Activated T-helper 1 cell treated with anti-CD3 and anti-CD28 coated beads, Interleukin-12 subunit alpha, Interleukin-12 subunit beta, Interleukin-2, Interleukin-4 antibody, amounts not matched to agents 30 ng/mL and 10 ng/mL and 1 ng/mL, durations not matched to agents 14 hours and 24 hours and 36 hours (primary cell): ENCODE data around the gene D2HGDH. TPM values are rescaled to one million over a fixed set of nuclear protein-coding genes. Genes with fewer than 3 reads are reported as not detected.
"Not testable (repeated sequence)": the region's sequence is repeated elsewhere in the genome, so short reads cannot be mapped to it uniquely, and the experiment has no call there.

Experiments used
- DNase-seq: peaks from one replicate; pipeline ENCODE4 v3.0.0; 2021; ENCODE audit warnings: low spot score
- H3K27ac Mint-ChIP-seq: one replicate; pipeline ENCODE4 v1.8.0; 2021; ENCODE audit warnings: mild to moderate bottlenecking, mixed read lengths
- H3K27me3 Mint-ChIP-seq: one replicate; pipeline ENCODE4 v1.8.0; 2022; ENCODE audit warnings: mild to moderate bottlenecking, moderate library complexity, mixed read lengths; ENCODE audit not compliant: insufficient read depth
- H3K36me3 Mint-ChIP-seq: one replicate; pipeline ENCODE4 v1.8.0; 2021; ENCODE audit warnings: low read depth, mixed read lengths
- H3K4me1 Mint-ChIP-seq: one replicate; pipeline ENCODE4 v1.8.0; 2021; ENCODE audit warnings: low read depth, mixed read lengths
- H3K4me3 Mint-ChIP-seq: one replicate; pipeline ENCODE4 v1.8.0; 2021; ENCODE audit warnings: mild to moderate bottlenecking, moderate library complexity, mixed read lengths
- H3K9me3 Mint-ChIP-seq: one replicate; pipeline ENCODE4 v1.8.0; 2021; ENCODE audit warnings: mixed read lengths
- intact Hi-C: fragments of 100-400 bp; cut with micrococcal nuclease; formaldehyde crosslinking; loops from one replicate; pipeline ENCODE4 v1.15.1; 2024
- total RNA-seq: library from RNA; stranded (reverse); gene quantifications from 2 replicates; pipeline ENCODE4 v1.2.3, GENCODE V29; 2022

Gene D2HGDH
- total RNA-seq, 1 donor from 2014 or later: 27.1 TPM

- DNase-seq: no peak
- H3K4me3 Mint-ChIP-seq: no peak overlapping the region
- H3K27ac Mint-ChIP-seq: peak overlapping the region; percentile 81
- H3K36me3 Mint-ChIP-seq: no peaks in the 10 kb centered on the region
- no peaks in the 10 kb centered on the region for H3K9me3 Mint-ChIP-seq
- intact Hi-C loops: loop anchor here (5.0 kb wide), 2 partner anchors 93 to 878 kb away; partner anchors contain the start of genes ATG4B and THAP4
- H3K27me3 Mint-ChIP-seq: no peaks in the 10 kb centered on the region
- H3K4me1 Mint-ChIP-seq: peaks cover 32% of the 10 kb centered on the region
Observed at GRCh38 chr2:241730671-241731293, 3.6 kb upstream of the D2HGDH start.

GRCh38 chr2:241732513-241733186 is 1.8 kb upstream of the D2HGDH start:
- peaks cover 37% of the 10 kb centered on the region for H3K4me1 Mint-ChIP-seq
- intact Hi-C loops: loop anchor here (5.0 kb wide), 2 partner anchors 95 to 880 kb away; partner anchors contain the start of genes ATG4B and THAP4
- DNase-seq: peak; percentile 61
- H3K9me3 Mint-ChIP-seq, H3K27me3 Mint-ChIP-seq, H3K4me3 Mint-ChIP-seq, H3K36me3 Mint-ChIP-seq, H3K27ac Mint-ChIP-seq: not testable (repeated sequence)

GRCh38 chr2:241733391-241734207 is 831 bp upstream of the D2HGDH start:
- H3K4me1 Mint-ChIP-seq: peaks cover 37% of the 10 kb centered on the region
- peaks cover 10% of the 10 kb centered on the region for H3K36me3 Mint-ChIP-seq
- no peaks in the 10 kb centered on the region for H3K9me3 Mint-ChIP-seq
- DNase-seq: no peak
- intact Hi-C loops: loop anchor here (1.0 to 5.0 kb wide), 11 partner anchors 31 to 881 kb away; partner anchors contain the start of genes ATG4B, DTYMK, FARP2 and HDLBP
- peak overlapping the region; percentile 68 for H3K4me3 Mint-ChIP-seq
- H3K27ac Mint-ChIP-seq: no peak overlapping the region
- peaks cover 3% of the 10 kb centered on the region for H3K27me3 Mint-ChIP-seq

GRCh38 chr2:241734208-241734466 is 293 bp upstream of the D2HGDH start:
- Mint-ChIP-seq H3K4me3 (no peak overlapping the region), H3K4me1 (peaks cover 38% of the 10 kb centered on the region), H3K27ac (no peak overlapping the region), H3K9me3 (no peaks in the 10 kb centered on the region), H3K27me3 (peaks cover 3% of the 10 kb centered on the region), H3K36me3 (peaks cover 11% of the 10 kb centered on the region)
- no peak for DNase-seq
- intact Hi-C loops: loop anchor here (1.0 to 5.0 kb wide), 11 partner anchors 32 to 882 kb away; partner anchors contain the start of genes ATG4B, DTYMK, FARP2 and HDLBP

GRCh38 chr2:241736111-241736510 is 1.7 kb downstream of the D2HGDH start:
- intact Hi-C loops: no loop called here

GRCh38 chr2:241738040-241738686 is 3.7 kb downstream of the D2HGDH start:
- peaks cover 13% of the 10 kb centered on the region for H3K36me3 Mint-ChIP-seq
- H3K4me1 Mint-ChIP-seq: peaks cover 24% of the 10 kb centered on the region
- H3K9me3 Mint-ChIP-seq: no peaks in the 10 kb centered on the region
- peaks cover 3% of the 10 kb centered on the region for H3K27me3 Mint-ChIP-seq
- no peak overlapping the region for H3K27ac Mint-ChIP-seq
- DNase-seq: no peak
- intact Hi-C loops: no loop called here
- H3K4me3 Mint-ChIP-seq: peak overlapping the region; percentile 82

More at GRCh38 chr2:241736111-241736510, 1.7 kb downstream of the D2HGDH start:
- no peaks in the 10 kb centered on the region for H3K9me3 Mint-ChIP-seq
- H3K36me3 Mint-ChIP-seq: peaks cover 11% of the 10 kb centered on the region
- H3K27ac Mint-ChIP-seq: no peak overlapping the region
- peaks cover 3% of the 10 kb centered on the region for H3K27me3 Mint-ChIP-seq
- DNase-seq: no peak
- H3K4me1 Mint-ChIP-seq: peaks cover 37% of the 10 kb centered on the region
- H3K4me3 Mint-ChIP-seq: peak overlapping the region; percentile 82

- DNase-seq: no peak
- Mint-ChIP-seq H3K4me3 (peak overlapping the region; percentile 54), H3K27me3 (peaks cover 3% of the 10 kb centered on the region), H3K4me1 (peaks cover 24% of the 10 kb centered on the region), H3K36me3 (peaks cover 16% of the 10 kb centered on the region), H3K27ac (no peak overlapping the region), H3K9me3 (no peaks in the 10 kb centered on the region)
- intact Hi-C loops: no loop called here
Observed at GRCh38 chr2:241739177-241739576, 4.7 kb downstream of the D2HGDH start.

GRCh38 chr2:241739651-241740050 is 5.2 kb downstream of the D2HGDH start:
- DNase-seq: no peak
- Mint-ChIP-seq H3K9me3 (no peaks in the 10 kb centered on the region), H3K36me3 (peaks cover 19% of the 10 kb centered on the region), H3K4me1 (peaks cover 24% of the 10 kb centered on the region), H3K4me3 (peak overlapping the region; percentile 54), H3K27me3 (peaks cover 3% of the 10 kb centered on the region), H3K27ac (peak overlapping the region; percentile 67)
- intact Hi-C loops: no loop called here

- H3K27me3 Mint-ChIP-seq: peaks cover 3% of the 10 kb centered on the region
- no peak overlapping the region for H3K27ac Mint-ChIP-seq
- peaks cover 24% of the 10 kb centered on the region for H3K4me1 Mint-ChIP-seq
- no peak for DNase-seq
- no peaks in the 10 kb centered on the region for H3K9me3 Mint-ChIP-seq
- peak overlapping the region; percentile 59 for H3K4me3 Mint-ChIP-seq
- peaks cover 29% of the 10 kb centered on the region for H3K36me3 Mint-ChIP-seq
- intact Hi-C loops: no loop called here
Observed at GRCh38 chr2:241741016-241741415, 6.6 kb downstream of the D2HGDH start.

GRCh38 chr2:241742320-241742939 is 8.0 kb downstream of the D2HGDH start:
- Mint-ChIP-seq H3K9me3 (no peaks in the 10 kb centered on the region), H3K36me3 (peaks cover 31% of the 10 kb centered on the region), H3K27me3 (no peaks in the 10 kb centered on the region), H3K4me1 (peaks cover 19% of the 10 kb centered on the region), H3K4me3 (no peak overlapping the region), H3K27ac (no peak overlapping the region)
- intact Hi-C loops: no loop called here
- DNase-seq: no peak

- H3K27ac Mint-ChIP-seq, DNase-seq, H3K9me3 Mint-ChIP-seq, H3K27me3 Mint-ChIP-seq, intact Hi-C loops, H3K4me3 Mint-ChIP-seq: not testable (repeated sequence)
- Mint-ChIP-seq H3K4me1 (peaks cover 19% of the 10 kb centered on the region), H3K36me3 (peaks cover 26% of the 10 kb centered on the region)
Observed at GRCh38 chr2:241743008-241743407, 8.6 kb downstream of the D2HGDH start.

GRCh38 chr2:241743620-241744019 is 9.2 kb downstream of the D2HGDH start:
- Mint-ChIP-seq H3K27me3 (no peaks in the 10 kb centered on the region), H3K9me3 (no peaks in the 10 kb centered on the region)

More at GRCh38 chr2:241743620-241744019, 9.2 kb downstream of the D2HGDH start:
- intact Hi-C loops: no loop called here
- DNase-seq: no peak
- Mint-ChIP-seq H3K27ac (no peak overlapping the region), H3K4me1 (peaks cover 19% of the 10 kb centered on the region), H3K4me3 (no peak overlapping the region), H3K36me3 (peaks cover 25% of the 10 kb centered on the region)
